ENCODE data around the gene MRPS25. TPM values are rescaled to one million over a fixed set of nuclear protein-coding genes. Genes with fewer than 3 reads are reported as not detected.

The MRPS25 gene
- total and polyA plus RNA-seq, 11 donors = 80.9 to 173 (median 95.2) TPM

DNA sequence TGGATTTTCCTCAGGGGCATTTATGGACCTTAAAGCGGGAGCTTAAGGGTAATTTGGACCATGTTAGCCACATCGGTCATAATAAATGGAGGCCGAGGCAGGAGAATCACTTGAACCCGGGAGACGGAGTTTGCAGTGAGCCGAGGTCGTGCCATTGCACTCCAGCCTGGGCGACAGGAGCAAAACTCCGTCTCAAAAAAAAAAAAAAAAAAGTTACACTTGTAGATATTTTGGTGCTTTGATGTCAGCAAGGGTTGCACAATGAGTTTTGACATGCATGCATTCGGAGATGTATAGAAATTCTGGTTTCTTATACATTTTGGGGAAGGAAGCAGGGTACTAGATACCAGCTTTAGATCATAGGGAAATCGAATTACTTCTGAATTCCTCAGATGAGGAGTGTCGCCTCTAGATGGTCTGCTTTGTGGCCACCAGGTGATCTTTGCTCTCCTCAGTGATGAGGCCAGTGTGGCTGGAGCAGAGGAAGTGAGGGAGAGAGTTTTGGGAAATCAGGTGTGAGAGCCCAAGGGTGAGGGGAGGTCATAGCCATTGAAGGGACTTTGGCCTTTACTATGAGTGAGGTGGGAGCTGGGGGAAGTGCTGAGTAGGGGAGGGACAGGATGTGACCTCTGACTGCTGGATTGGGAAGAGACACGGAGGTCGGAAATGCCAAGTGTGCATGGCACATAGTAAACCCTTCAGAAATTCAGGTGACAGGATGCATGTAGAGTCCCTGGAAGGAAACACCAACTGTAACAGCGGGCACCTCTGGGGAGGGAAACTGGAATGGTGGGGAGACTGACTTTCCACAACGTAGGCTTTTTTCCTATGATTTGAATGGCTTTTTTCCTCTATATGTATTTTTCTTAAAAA is 42.2 kb upstream of the MRPS25 start:
- no peaks in the 10 kb centered on the region for H3K9me3 ChIP-seq
- ATAC-seq = no peak
- H3K27me3 ChIP-seq = no peaks in the 10 kb centered on the region
- TF ChIP-seq, protein P1, sequence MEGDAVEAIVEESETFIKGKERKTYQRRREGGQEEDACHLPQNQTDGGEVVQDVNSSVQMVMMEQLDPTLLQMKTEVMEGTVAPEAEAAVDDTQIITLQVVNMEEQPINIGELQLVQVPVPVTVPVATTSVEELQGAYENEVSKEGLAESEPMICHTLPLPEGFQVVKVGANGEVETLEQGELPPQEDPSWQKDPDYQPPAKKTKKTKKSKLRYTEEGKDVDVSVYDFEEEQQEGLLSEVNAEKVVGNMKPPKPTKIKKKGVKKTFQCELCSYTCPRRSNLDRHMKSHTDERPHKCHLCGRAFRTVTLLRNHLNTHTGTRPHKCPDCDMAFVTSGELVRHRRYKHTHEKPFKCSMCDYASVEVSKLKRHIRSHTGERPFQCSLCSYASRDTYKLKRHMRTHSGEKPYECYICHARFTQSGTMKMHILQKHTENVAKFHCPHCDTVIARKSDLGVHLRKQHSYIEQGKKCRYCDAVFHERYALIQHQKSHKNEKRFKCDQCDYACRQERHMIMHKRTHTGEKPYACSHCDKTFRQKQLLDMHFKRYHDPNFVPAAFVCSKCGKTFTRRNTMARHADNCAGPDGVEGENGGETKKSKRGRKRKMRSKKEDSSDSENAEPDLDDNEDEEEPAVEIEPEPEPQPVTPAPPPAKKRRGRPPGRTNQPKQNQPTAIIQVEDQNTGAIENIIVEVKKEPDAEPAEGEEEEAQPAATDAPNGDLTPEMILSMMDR (IDR thresholded peaks at IDR 0.05) = no peak
- no peak for TF ChIP-seq POLR2A (IDR thresholded peaks at IDR 0.05)
- no peaks in the 10 kb centered on the region for H3K36me3 ChIP-seq
- H3K27ac ChIP-seq = no peak overlapping the region
- H3K4me1 ChIP-seq = peaks cover 0 to 14% (median 6%) of the 10 kb centered on the region in 12 donors
- intact Hi-C loops (cut with DNase I) = loop anchor here in 5 of 10 donors (5.0 to 10.0 kb wide), 4 partner anchors 95 to 450 kb away; no protein-coding TSS in a partner anchor
- H3K4me3 ChIP-seq = no peak overlapping the region
- DNase-seq = no peak
- 74 to 81% (median 75%) methylated on average over 16 of the region's 16 CpGs for WGBS, 4 donors

DNA sequence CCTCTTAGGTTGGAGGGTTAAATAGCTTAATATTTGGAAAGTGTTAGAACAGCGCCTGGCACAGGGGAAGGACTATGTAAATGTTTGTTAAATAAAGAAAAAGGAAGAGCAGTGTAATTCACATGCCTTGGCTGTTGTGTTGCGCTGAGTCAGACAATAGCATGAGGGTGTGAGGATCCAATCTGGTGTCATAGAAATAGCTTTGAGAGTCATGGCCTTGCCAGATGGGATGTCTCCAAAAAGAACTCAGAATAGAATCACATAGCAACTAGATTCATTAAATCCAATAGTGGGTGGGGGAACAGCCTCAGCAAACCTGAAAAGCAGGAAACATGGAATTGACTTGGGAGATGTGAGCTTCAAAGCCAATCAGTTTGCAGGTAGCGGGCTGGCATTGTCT is 37.7 kb upstream of the MRPS25 start:
- Histone ChIP-seq H3K27me3 (no peaks in the 10 kb centered on the region), H3K9me3 (no peaks in the 10 kb centered on the region), H3K36me3 (no peaks in the 10 kb centered on the region), H3K4me1 (peaks cover 3 to 32% (median 11%) of the 10 kb centered on the region in 12 donors), H3K27ac (peak overlapping the region; percentile 74 to 94 (median 84)), H3K4me3 (peak overlapping the region in 1 of 12 donors; percentile 9)
- 42 to 55% (median 51%) methylated on average over 3 of the region's 3 CpGs for WGBS, 4 donors
- peak; percentile 52 to 63 (median 60) for ATAC-seq
- TF ChIP-seq, protein P1 (IDR thresholded peaks at IDR 0.05) = no peak
- no peak for TF ChIP-seq POLR2A (IDR thresholded peaks at IDR 0.05)
- intact Hi-C loops (cut with DNase I) = loop anchor here in 3 of 10 donors (2.0 to 10.0 kb wide), 3 partner anchors 104 to 302 kb away; partner anchors contain the start of gene CAPN7 (in 2 of the 3)
- peak in 4 of 5 donors; percentile 29 to 48 (median 40) for DNase-seq

DNA sequence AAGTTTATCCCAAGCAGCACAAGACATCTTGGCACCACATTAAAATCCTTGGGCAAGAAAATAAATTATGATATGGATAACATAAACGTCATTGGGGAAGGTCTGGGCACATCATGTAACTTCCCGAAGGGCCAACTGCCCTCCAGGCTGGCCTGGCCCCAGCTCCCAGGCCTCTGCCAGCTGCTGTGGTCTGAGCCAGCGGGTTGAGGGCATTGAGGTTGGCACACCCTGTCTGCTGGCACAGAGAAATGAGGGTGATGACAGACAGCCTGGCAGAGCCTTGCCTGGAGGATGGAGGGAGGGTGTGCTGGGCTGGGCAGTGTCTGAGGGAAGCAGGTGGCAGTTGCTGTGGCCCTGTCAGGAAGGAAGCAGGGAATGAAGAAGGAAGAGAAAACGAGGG is 37.1 kb upstream of the MRPS25 start:
- Histone ChIP-seq H3K4me1 (peaks cover 3 to 37% (median 15%) of the 10 kb centered on the region in 12 donors), H3K27me3 (no peaks in the 10 kb centered on the region), H3K4me3 (peak overlapping the region in 1 of 12 donors; percentile 9), H3K9me3 (no peaks in the 10 kb centered on the region), H3K27ac (peak overlapping the region; percentile 74 to 94 (median 84)), H3K36me3 (no peaks in the 10 kb centered on the region)
- peak; percentile 88 to 93 (median 90) for ATAC-seq
- DNase-seq = peak; percentile 85 to 93 (median 86)
- 24 to 34% (median 29%) methylated on average over 4 of the region's 4 CpGs for WGBS, 4 donors
- TF ChIP-seq POLR2A (IDR thresholded peaks at IDR 0.05) = no peak
- TF ChIP-seq, protein P1 (IDR thresholded peaks at IDR 0.05) = no peak
- intact Hi-C loops (cut with DNase I) = loop anchor here in 3 of 10 donors (2.0 to 10.0 kb wide), 3 partner anchors 105 to 303 kb away; partner anchors contain the start of gene CAPN7 (in 2 of the 3)
